ENCODE measurements around the gene TMEM17. TPM values are rescaled to one million over a fixed set of nuclear protein-coding genes. Genes with fewer than 3 reads are reported as not detected.

Gene TMEM17
- total and polyA plus RNA-seq, 3 donors from 2014 or later, result 6.6 to 7.8 (median 6.7) TPM

DNA sequence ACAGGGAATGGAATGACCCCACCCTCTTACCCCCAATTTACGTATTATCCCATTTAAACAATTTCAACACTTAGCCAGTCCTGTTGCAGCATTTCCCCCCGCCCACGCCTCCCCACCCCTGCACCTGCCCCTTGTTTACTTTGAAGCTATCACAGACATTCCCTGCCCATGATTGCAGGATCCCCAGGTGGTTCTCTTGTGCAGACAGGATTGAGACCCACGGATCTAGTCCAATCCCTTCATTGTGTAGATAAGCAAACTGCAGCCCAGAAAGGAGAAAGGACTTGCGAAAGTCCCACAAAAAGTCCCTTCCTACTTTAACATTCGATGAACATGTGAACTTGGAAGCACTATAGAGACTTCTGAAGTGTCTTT, 38.9 kb downstream of the TMEM17 start:
- Histone ChIP-seq H3K9me3 (no peaks in the 10 kb centered on the region), H3K4me1 (peaks cover 26% of the 10 kb centered on the region), H3K36me3 (ENCODE audit: low read depth, missing control alignments) (no peaks in the 10 kb centered on the region), H3K4me3 (no peak overlapping the region), H3K27me3 (no peaks in the 10 kb centered on the region), H3K27ac (no peak overlapping the region)
- 74 to 81% methylated on average over 6 of the region's 6 CpGs for WGBS, 2 donors
- intact Hi-C loops (cut with DNase I; ENCODE audit: low total_unique reads), result no loop called here
- no peak for TF ChIP-seq POLR2A (IDR thresholded peaks at IDR 0.05)
- TF ChIP-seq, protein P1, sequence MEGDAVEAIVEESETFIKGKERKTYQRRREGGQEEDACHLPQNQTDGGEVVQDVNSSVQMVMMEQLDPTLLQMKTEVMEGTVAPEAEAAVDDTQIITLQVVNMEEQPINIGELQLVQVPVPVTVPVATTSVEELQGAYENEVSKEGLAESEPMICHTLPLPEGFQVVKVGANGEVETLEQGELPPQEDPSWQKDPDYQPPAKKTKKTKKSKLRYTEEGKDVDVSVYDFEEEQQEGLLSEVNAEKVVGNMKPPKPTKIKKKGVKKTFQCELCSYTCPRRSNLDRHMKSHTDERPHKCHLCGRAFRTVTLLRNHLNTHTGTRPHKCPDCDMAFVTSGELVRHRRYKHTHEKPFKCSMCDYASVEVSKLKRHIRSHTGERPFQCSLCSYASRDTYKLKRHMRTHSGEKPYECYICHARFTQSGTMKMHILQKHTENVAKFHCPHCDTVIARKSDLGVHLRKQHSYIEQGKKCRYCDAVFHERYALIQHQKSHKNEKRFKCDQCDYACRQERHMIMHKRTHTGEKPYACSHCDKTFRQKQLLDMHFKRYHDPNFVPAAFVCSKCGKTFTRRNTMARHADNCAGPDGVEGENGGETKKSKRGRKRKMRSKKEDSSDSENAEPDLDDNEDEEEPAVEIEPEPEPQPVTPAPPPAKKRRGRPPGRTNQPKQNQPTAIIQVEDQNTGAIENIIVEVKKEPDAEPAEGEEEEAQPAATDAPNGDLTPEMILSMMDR (IDR thresholded peaks at IDR 0.05), result no peak
- no peak for DNase-seq

DNA sequence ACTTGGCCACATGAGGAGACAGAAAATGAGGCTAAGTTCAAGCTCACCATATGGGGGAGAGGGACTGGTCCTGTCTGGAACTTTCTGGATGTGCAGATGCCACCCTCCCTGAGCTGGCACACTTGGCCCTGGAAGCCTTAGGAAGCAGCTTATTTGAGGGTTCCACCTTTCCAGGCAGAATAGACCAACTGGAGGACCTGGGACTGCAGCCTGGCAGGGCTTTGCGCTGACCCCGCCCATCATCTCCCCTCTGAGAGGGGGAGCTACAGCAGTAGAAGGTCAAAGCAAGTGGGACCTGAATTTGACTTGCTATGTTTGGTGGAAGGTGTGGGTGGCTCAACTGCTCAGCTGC, 39.5 kb downstream of the TMEM17 start:
- no peak for TF ChIP-seq POLR2A (IDR thresholded peaks at IDR 0.05)
- TF ChIP-seq, protein P1 (IDR thresholded peaks at IDR 0.05), result no peak
- H3K4me3 ChIP-seq, result no peak overlapping the region
- peaks cover 26% of the 10 kb centered on the region for H3K4me1 ChIP-seq
- H3K27me3 ChIP-seq, result no peaks in the 10 kb centered on the region
- H3K36me3 ChIP-seq (ENCODE audit: low read depth, missing control alignments), result no peaks in the 10 kb centered on the region
- H3K9me3 ChIP-seq, result no peaks in the 10 kb centered on the region
- no peak for DNase-seq
- WGBS, 2 donors, result 100% methylated on average over 2 of the region's 2 CpGs
- H3K27ac ChIP-seq, result no peak overlapping the region
- intact Hi-C loops (cut with DNase I; ENCODE audit: low total_unique reads), result no loop called here

DNA sequence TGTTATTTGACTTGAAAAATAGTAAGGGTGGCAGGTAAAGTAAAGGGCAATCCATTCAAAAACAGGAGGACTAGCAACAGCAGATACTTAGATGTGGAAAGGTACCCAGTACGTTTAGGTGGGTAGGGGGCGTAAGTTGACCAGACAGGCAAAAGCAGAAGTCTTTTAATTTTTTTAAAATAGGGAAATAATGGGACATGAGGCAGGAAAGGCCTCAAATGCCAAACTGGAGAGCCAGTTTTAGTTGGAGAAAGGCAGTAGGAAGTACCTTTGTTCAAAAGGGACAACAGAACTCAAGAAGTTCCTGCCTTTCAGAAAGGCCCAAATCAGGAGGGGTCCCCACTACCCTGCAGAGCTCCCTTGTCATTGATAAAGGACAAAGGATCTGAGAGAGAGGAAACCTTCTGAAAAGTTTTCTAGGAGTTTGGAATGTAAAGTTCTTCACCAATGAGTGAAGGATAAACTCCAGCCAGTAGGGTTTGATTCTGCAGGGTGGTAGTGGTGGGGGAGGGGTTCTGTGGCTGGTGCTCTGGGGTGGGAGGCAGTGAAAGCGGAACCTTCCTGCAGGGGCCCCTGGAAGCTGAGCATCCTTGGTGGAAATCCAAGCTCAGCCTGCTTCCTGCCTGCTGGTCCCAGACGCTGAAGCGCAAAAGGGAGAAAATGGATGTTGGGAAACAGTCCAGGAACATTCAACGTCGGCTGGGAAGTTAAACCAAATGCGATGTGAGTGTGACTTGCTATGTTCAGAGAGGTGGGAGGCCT, 40.1 kb downstream of the TMEM17 start:
- H3K4me1 ChIP-seq, result peaks cover 23% of the 10 kb centered on the region
- H3K27me3 ChIP-seq, result no peaks in the 10 kb centered on the region
- no peak for DNase-seq
- no peak overlapping the region for H3K27ac ChIP-seq
- H3K36me3 ChIP-seq (ENCODE audit: low read depth, missing control alignments), result no peaks in the 10 kb centered on the region
- no peaks in the 10 kb centered on the region for H3K9me3 ChIP-seq
- intact Hi-C loops (cut with DNase I; ENCODE audit: low total_unique reads), result no loop called here
- TF ChIP-seq, protein P1 (IDR thresholded peaks at IDR 0.05), result no peak
- no peak for TF ChIP-seq POLR2A (IDR thresholded peaks at IDR 0.05)
- WGBS, 2 donors, result 34 to 65% methylated on average over 8 of the region's 8 CpGs
- H3K4me3 ChIP-seq, result no peak overlapping the region

DNA sequence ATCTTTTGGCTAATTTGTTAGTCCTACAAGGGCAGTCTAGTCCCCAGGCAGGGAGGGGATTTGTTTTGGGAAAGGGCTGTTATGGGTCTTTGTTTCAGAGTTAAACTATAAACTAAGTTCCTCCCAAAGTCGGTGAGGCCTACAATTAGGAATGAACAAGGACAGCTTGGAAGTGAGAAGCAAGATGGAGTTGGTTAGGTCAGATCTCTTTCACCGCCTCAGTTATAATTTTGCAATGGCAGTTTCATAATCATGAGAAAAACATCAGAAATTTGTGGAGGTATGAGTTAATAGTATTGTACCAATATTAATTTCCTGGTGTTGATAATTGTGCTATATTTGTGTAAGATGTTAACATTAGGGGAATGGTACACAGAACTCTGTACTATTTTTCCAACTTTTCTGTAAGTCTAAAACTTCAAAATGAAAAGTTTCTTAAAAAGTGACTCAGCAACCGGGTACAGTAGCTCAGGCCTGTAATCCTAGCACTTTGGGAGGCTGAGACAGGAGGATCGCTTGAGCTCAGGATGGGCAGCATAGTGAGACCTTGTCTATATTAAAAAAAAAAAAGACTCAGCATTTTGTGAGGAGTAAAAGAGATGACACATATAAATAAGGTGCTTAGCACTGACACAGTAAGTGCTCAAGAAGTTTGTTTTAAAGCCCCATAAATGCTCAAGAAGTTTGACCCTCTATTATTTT, 40.8 kb downstream of the TMEM17 start:
- H3K27me3 ChIP-seq, result no peaks in the 10 kb centered on the region
- 91 to 94% methylated on average over 4 of the region's 4 CpGs for WGBS, 2 donors
- DNase-seq, result no peak
- intact Hi-C loops (cut with DNase I; ENCODE audit: low total_unique reads), result no loop called here
- peaks cover 15% of the 10 kb centered on the region for H3K4me1 ChIP-seq
- no peak overlapping the region for H3K27ac ChIP-seq
- no peaks in the 10 kb centered on the region for H3K9me3 ChIP-seq
- H3K36me3 ChIP-seq (ENCODE audit: low read depth, missing control alignments), result no peaks in the 10 kb centered on the region
- H3K4me3 ChIP-seq, result no peak overlapping the region
- TF ChIP-seq, protein P1 (IDR thresholded peaks at IDR 0.05), result no peak
- no peak for TF ChIP-seq POLR2A (IDR thresholded peaks at IDR 0.05)

Data from testis (tissue), 3 donors.